Astrocyte of the cerebellum (primary cell): Measurements from ENCODE around the gene MAB21L3.

Experiments
- DNase-seq: peaks from one replicate; pipeline ENCODE4 v3.0.0-alpha.2; 2011; ENCODE audit warnings: low read depth
- H3K4me3 ChIP-seq: 2 replicates; pipeline ENCODE4 v1.5.1; 2011; ENCODE audit warnings: mild to moderate bottlenecking, low read depth, low read length, moderate library complexity
- in situ Hi-C: cut with HindIII; loops from 2 replicates; pipeline ENCODE4 v1.10.0; 2017; ENCODE audit warnings: low sequenced_read_pairs
- TF ChIP-seq, protein P1 (sequence below): IDR thresholded peaks from 2 replicates; pipeline ENCODE4 v1.5.1; 2012; ENCODE audit warnings: low read length, low read depth, moderate library complexity, mild to moderate bottlenecking; ENCODE audit errors: missing control alignments

Gene MAB21L3

DNA sequence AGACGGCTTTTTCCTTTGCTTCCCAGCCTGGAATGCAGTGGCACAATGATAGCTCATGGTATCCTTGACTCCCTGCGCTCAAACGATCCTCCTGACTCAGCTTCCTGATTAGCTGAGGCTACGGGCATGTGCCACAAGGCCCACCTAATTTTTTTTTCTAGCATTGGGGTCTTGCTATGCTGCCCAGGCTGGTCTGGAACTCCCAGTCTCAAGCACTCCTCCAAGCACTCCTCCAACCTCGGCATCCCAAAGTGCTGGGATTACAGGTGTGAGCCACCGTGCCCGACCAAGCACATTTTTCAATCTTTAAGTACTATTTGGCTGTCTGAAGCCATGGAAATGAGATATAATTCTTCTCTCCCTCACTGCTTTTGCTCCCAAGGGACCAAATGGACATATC lies 58.7 kb downstream of the MAB21L3 start:
- no peak for DNase-seq
- no peak overlapping the region for H3K4me3 ChIP-seq
- in situ Hi-C loops, result loop anchor here (25.0 kb wide), 1 partner anchor 317 kb away; no protein-coding TSS in a partner anchor
- TF ChIP-seq, protein P1, sequence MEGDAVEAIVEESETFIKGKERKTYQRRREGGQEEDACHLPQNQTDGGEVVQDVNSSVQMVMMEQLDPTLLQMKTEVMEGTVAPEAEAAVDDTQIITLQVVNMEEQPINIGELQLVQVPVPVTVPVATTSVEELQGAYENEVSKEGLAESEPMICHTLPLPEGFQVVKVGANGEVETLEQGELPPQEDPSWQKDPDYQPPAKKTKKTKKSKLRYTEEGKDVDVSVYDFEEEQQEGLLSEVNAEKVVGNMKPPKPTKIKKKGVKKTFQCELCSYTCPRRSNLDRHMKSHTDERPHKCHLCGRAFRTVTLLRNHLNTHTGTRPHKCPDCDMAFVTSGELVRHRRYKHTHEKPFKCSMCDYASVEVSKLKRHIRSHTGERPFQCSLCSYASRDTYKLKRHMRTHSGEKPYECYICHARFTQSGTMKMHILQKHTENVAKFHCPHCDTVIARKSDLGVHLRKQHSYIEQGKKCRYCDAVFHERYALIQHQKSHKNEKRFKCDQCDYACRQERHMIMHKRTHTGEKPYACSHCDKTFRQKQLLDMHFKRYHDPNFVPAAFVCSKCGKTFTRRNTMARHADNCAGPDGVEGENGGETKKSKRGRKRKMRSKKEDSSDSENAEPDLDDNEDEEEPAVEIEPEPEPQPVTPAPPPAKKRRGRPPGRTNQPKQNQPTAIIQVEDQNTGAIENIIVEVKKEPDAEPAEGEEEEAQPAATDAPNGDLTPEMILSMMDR, result no peak

DNA sequence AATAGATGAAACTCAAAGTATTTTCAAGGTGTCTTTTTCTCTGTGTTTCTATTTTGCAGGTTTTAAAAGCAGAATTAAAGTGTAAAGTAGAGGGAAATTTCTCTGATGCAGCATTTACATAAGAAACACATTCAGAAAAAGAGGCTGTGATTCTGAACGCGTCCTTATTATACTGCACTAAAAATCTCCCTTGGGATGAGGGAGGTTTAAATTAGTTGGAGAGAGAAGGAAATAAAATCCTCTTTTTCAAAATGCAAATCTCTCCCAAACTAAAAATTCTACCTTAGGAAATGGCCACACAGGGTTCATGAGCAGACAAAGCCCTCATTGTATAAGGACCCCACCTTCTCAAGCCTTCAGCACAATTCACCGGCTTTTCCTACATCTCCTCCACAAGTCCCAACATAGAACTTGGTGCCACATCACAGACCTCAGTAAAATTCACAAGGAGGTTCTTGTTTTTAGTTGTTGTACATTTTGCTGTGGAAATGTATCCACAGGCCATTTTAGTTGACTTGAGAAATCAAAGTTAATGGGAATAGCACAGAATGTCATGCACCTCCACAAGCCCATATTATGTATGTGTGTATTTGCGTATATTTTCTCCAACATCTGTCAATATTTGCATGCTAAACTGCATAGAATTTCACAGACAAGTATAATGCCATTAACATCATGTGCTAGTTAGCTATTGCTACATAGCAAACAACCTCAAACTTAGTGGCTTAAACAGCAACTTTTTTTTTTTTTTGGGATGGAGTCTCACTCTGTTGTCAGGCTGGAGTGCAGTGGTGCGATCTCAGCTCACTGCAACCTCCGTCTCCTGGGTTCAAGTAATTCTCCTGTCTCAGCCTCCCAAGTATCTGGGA lies 59.8 kb downstream of the MAB21L3 start:
- DNase-seq, result no peak
- TF ChIP-seq, protein P1, result no peak
- in situ Hi-C loops, result loop anchor here (25.0 kb wide), 1 partner anchor 316 kb away; no protein-coding TSS in a partner anchor
- H3K4me3 ChIP-seq, result no peak overlapping the region

DNA sequence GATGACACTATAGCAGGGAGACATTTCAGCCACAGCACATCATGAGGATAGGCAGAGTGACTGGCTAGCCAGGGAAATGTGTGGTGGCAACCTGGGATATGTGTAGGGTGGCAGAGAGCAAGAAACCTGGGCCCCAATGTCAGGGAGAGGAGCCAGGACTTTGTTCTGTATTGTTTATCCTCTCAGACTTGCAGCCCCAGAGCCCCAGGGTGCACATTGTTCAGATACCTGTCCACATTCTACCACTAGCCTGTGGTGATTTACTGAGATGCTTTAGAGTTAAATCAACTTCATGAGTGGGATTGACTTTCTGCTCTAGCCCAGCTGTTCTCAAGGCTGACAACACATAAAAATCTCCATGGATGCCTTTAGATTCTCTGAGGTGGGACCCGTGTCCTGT lies 61.5 kb downstream of the MAB21L3 start:
- DNase-seq, result no peak
- in situ Hi-C loops, result loop anchor here (25.0 kb wide), 1 partner anchor 315 kb away; no protein-coding TSS in a partner anchor
- H3K4me3 ChIP-seq, result no peak overlapping the region
- TF ChIP-seq, protein P1, result no peak

DNA sequence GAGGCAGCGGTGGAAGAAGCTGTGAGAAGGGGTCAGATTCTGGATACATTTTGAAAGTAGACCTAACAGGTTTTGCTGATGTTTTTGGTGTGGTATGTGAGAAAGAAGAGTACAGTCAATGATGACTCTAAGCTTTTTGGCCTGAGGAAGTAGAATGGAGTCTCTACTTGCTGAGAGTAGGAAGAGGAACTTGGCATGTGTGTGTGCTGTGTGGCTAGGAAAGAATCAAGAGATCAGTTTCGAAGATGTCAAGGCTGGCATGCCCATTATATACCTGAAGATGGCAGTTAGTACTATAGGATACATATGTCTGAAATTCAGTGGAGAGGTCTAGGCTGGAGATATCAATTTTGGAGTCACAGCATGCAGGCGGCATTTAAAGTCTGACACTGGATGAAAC lies 64.4 kb downstream of the MAB21L3 start:
- TF ChIP-seq, protein P1, result no peak
- in situ Hi-C loops, result no loop called here
- H3K4me3 ChIP-seq, result no peak overlapping the region
- DNase-seq, result no peak

DNA sequence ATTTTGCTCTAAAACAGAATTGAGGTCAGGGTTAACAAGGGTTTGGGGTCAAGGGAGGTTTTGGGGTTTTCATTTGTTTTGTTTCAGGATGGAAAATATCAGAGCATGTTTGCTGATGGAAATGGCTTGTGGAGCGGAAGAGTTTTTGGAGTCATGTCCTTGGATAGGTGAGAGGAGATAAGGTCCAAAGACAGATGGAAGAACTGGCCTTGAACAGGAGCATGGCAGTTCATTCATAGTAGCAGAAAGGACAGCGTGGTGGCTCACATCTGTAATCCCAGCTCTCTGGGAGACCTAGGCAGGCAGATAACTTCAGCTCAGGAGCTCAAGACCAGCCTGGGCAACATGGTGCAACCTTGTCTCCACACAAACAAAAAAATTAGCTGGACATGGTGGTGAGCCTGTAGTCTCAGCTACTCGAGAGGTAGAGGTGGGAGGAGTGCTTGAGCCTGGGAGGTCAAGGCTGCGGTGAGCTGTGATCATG lies 65.1 kb downstream of the MAB21L3 start:
- TF ChIP-seq, protein P1, result no peak
- in situ Hi-C loops, result no loop called here
- H3K4me3 ChIP-seq, result no peak overlapping the region
- DNase-seq, result no peak

DNA sequence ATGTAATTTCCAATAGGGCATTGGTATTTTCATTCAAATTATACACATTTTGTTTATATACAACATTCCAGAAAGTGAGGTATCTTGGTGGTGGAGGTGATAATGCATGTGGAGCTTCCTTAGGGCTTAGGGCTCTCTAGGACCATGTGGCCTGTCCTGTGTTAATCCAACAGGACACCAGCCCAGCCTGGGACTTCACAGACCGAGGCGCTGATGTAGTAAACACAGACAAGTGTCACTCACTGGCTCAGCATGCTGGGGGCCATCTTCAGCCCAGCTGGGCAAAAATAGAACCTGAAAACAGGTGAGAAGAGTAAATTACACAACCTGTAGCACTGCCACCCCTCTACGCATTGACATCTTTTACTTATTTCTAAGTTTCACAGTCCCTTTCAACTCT lies 66.7 kb downstream of the MAB21L3 start:
- no peak for DNase-seq
- in situ Hi-C loops, result no loop called here
- TF ChIP-seq, protein P1, result no peak
- H3K4me3 ChIP-seq, result no peak overlapping the region
